ENCODE measurements around the gene KRTAP10-3. TPM values are rescaled to one million over a fixed set of nuclear protein-coding genes. Genes with fewer than 3 reads are reported as not detected.
"Not testable (repeated sequence)": the region's sequence is repeated elsewhere in the genome, so short reads cannot be mapped to it uniquely, and the experiment has no call there.

The KRTAP10-3 gene
- total RNA-seq, 8 experiments from 2014 or later = 0.23 to 1.1 (median 0.46) TPM; not detected in 3

DNA sequence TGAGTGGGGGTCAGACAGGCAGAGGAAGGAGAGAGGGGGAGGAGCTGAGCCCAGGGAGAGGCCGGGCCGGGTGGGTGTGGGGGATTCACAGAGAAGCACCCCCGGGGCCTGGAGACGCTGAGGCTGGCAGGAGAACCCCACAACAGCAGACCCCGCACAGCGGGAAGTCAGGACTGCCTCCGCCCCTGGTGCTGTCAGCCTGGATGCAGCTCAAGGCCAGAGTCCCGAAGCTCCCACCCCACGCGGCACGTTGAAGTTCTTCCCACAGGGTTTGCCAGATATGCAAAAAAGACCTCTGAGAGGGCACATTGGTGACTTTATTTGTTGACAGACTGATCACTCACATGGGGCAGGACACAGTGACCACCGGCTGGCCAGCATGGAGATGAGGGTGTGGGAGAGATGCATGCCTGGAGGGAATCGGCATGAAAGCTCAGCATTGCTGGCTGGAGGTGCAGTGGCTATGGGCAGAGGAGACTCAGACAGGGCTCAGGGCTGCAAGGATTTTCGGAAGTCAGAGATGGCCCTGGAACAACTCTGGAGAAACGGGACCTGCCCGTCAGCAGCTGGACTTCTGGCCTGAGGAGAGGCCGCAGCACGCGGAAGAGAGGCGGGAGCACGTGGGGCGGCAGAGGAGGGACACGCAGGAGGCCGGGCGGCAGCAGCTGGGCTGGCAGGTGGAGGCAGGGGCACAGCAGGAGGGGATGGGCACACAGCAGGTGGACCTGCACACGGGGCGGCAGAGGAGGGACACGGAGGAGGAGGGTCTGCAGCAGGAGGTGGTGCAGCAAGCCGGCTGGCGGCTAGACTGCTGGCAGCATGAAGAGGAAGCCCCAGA is 885 bp downstream of the KRTAP10-3 start:
- no peak overlapping the region for H3K4me3 ChIP-seq
- H3K4me1 ChIP-seq (replicated peaks in 1 of 2) = peaks cover 6 to 10% of the 10 kb centered on the region in 2 donors
- in situ Hi-C loops (cut with MboI; ENCODE audit: low pct_unique_long_range_greater_than_20kb in 2 of 9, low sequenced_read_pairs in 9 of 9, unreplicated experiment in 9 of 9) = no loop called here
- H3K27ac ChIP-seq = no peak overlapping the region
- peak in 6 of 8 experiments; percentile 18 to 94 (median 46) for ATAC-seq (replicated peaks in 6 of 8)
- WGBS, 10 experiments = 0 to 89% (median 83%) methylated on average over 1 to 7 of the region's 30 CpGs; no CpG with 5 or more reads in 7 of the 10 experiments

DNA sequence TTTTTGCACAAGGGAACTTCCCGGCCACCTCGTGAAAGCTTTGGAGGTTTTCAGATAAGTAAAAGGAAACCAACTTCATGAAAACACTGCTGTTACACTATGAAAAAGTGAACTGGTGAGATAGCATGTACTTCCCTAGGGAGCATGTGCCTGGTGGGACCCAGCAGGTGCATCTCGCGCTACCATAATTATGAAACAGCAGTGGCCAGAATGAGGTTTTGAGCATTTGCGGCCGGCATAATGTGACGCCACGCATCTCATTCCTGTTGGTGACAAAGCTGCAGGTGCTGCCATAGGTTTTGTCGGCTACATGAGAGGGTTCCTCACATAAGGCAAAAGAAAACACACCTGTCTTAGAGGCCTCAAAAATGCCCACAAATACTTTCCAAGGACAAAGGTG is 1.7 kb downstream of the KRTAP10-3 start:
- WGBS, 10 experiments = 17 to 100% (median 54%) methylated on average over 1 to 8 of the region's 9 CpGs; no CpG with 5 or more reads in 2 of the 10 experiments
- in situ Hi-C loops (cut with MboI; ENCODE audit: low pct_unique_long_range_greater_than_20kb in 2 of 9, low sequenced_read_pairs in 9 of 9, unreplicated experiment in 9 of 9) = no loop called here
- Histone ChIP-seq H3K4me3 (no peak overlapping the region), H3K4me1 (replicated peaks in 1 of 2) (peaks cover 10 to 13% of the 10 kb centered on the region in 2 donors), H3K27ac (no peak overlapping the region)
- ATAC-seq (replicated peaks in 6 of 8) = no peak

DNA sequence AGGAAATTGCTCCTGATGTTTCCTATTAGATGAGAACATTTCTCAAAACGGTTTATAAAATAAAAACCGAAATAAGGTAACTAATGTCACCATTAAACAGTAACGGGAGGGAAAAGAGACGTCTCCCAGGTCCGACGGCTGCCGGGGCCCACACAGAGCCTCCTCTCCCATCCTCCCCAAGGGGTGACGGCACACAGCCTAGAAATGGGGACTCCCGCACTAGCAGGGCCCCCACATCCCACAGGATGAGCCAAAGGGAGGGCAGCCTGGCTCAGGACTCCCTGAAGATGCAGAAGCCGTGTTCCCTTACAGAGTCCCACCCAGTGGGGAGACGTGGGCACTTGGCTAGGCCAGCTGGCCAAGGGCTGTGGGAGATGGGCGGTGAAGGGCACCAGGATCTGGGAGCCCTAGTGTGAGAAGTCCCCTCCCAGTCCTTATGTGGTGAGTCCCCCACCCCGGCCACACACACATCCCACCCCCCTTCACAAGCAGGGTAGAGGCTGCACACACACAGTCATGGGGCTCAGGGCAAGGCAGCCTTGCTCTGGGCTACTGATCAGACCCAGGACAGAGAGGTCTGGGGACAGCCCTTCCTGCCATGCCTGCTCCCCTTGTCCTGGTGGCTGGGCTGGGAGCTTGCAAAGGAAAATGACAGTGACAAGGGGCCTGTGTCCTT is 3.3 kb downstream of the KRTAP10-3 start:
- peaks cover 10 to 23% of the 10 kb centered on the region in 2 donors for H3K4me1 ChIP-seq (replicated peaks in 1 of 2)
- WGBS, 10 experiments = 0 to 100% (median 61%) methylated on average over 1 to 8 of the region's 13 CpGs; no CpG with 5 or more reads in 1 of the 10 experiments
- H3K4me3 ChIP-seq = no peak overlapping the region
- in situ Hi-C loops (cut with MboI; ENCODE audit: low pct_unique_long_range_greater_than_20kb in 2 of 9, low sequenced_read_pairs in 9 of 9, unreplicated experiment in 9 of 9) = no loop called here
- no peak overlapping the region for H3K27ac ChIP-seq
- ATAC-seq (replicated peaks in 6 of 8) = no peak

DNA sequence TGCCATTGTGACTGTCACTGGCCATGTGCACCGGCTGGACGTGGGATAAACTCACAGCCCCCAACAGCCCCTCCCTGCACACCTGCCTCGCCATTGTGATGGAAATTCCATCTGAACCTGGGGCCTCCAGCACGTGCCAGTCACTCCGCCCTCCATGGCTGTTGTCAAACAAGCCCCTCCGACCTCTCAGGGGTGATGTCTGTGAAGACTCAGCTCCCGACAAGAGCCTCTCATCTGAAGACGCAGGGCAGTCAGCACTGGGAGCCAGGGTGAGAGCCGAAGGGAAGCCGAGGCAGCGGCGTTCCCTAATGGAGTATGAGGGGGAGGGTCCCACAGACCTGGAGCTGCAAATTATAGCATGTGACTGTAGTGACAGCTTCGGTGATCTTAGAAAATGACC is 5.9 kb downstream of the KRTAP10-3 start:
- WGBS, 10 experiments = 58 to 82% (median 71%) methylated on average over 1 to 10 of the region's 13 CpGs; no CpG with 5 or more reads in 6 of the 10 experiments
- in situ Hi-C loops (cut with MboI; ENCODE audit: low pct_unique_long_range_greater_than_20kb in 2 of 9, low sequenced_read_pairs in 9 of 9, unreplicated experiment in 9 of 9) = no loop called here
- ATAC-seq (replicated peaks in 6 of 8) = no peak
- Histone ChIP-seq H3K4me1 (replicated peaks in 1 of 2) (peaks cover 20 to 46% of the 10 kb centered on the region in 2 donors), H3K27ac (no peak overlapping the region), H3K4me3 (no peak overlapping the region)

DNA sequence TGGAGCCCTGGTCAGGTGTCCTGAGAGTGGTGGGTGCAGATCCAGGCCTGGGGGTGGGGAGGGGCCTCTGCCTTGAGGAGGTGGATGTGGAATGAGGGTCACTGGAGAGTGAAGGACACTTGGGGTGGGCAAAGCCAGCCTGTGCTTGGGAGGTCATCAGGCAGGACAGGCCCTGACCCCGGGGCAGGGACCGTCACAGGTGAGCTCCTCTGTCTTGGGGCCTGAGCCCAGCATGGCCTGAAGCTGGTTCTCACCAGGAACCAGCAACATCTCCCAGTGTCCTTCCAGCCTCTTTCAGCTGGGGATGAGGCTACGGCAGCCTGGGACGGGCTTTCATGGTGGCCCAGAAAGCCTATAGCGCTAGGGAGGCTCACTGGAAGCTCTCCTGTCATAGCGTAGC is 6.5 kb downstream of the KRTAP10-3 start:
- Histone ChIP-seq H3K27ac (no peak overlapping the region), H3K4me3 (no peak overlapping the region), H3K4me1 (replicated peaks in 1 of 2) (peaks cover 15 to 45% of the 10 kb centered on the region in 2 donors)
- in situ Hi-C loops (cut with MboI; ENCODE audit: low pct_unique_long_range_greater_than_20kb in 2 of 9, low sequenced_read_pairs in 9 of 9, unreplicated experiment in 9 of 9) = no loop called here
- no peak for ATAC-seq (replicated peaks in 6 of 8)
- no CpG with 5 or more reads among the region's 6 CpGs for WGBS, 10 experiments

DNA sequence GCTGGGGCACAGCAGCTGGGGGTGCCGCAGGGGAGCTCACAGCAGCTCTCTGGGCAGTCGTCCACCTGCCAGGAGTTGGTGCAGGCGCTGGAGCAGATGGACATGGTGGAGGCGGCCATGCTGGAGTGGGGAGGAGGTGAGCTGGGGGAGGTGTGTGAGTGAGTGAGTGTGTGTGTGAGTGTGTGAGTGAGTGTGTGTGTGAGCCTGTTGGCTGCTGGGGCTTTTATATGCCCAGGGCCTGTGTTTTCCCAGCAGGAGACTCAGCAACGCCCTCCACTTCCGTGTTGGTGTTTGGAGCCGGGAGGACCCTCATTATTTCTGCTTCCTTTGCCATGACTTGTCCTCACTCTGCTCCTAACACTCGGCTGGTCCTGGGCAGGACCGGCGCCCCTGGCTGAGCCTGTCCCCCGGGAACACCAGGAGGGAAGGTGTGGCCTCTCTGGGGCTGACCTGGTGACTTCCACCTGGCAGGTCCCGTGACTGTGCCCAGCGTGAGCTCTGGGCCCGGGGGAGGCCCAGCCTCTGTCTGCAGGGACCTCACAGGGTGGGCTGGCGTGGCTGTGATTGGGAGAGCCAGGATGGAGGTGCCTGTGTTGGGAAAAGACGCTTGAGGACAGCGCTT is 7.1 kb downstream of the KRTAP10-3 start, which contains the start of gene KRTAP10-2:
Gene KRTAP10-2 (minus strand): TSS at position 166 of the 622 bp plus-strand sequence. CDS start 47 bp downstream, at position 119.
- Histone ChIP-seq H3K27ac (no peak within 1 kb of the TSS), H3K4me3 (no peak within 1 kb of the TSS), H3K4me1 (replicated peaks in 1 of 2) (peaks cover 12 to 45% of the 10 kb centered on the region in 2 donors)
- in situ Hi-C loops (cut with MboI; ENCODE audit: low pct_unique_long_range_greater_than_20kb in 2 of 9, low sequenced_read_pairs in 9 of 9, unreplicated experiment in 9 of 9) = no loop called here
- ATAC-seq (replicated peaks in 6 of 8) = peak in 6 of 8 experiments; percentile 11 to 64 (median 44)
- 15 to 80% (median 70%) methylated on average over 2 to 4 of the region's 17 CpGs; no CpG with 5 or more reads in 5 of the 10 experiments for WGBS, 10 experiments

DNA sequence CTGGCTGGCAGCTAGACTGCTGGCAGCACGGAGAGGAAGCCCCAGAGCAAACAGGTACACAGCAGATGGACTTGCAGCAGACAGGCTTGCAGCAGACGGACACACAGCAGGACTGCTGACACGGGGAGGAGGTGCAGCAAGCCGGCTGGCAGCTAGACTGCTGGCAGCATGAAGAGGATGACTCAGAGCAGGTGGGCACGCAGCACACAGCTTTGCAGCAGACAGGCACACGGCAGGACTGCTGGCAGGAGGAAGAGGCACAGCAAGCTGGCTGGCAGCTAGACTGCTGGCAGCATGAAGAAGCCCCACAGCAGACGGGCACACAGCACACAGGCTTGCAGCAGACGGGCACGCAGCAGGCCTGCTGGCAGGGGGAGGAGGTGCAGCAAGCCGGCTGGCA is 7.8 kb downstream of the KRTAP10-3 start:
- peaks cover 12 to 45% of the 10 kb centered on the region in 2 donors for H3K4me1 ChIP-seq (replicated peaks in 1 of 2)
- 80 to 93% methylated on average over 1 to 3 of the region's 10 CpGs; no CpG with 5 or more reads in 8 of the 10 experiments for WGBS, 10 experiments
- no peak overlapping the region for H3K27ac ChIP-seq
- H3K4me3 ChIP-seq = no peak overlapping the region
- in situ Hi-C loops (cut with MboI; ENCODE audit: low pct_unique_long_range_greater_than_20kb in 2 of 9, low sequenced_read_pairs in 9 of 9, unreplicated experiment in 9 of 9) = no loop called here
- no peak for ATAC-seq (replicated peaks in 6 of 8)

DNA sequence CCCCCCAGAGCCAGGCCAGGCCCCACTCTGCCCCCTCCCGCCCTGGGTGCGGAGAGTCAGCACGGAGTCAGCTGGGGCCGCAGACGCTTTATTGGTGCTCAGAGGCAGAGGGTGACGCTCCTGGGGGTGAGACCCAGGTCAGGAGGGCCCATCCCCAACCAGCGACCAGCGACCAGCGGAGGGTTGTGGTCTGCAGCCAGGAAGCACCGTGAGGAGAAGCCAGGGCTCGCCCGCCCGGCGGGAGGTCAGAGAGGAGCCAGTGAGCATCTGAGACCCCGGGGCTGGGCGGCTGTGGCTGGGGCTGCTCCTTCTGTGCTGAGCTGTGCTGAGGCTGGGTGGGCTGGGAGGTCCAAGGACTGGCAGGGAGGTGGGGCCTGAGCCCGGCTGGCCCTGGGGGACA is 8.3 kb downstream of the KRTAP10-3 start:
- 57% methylated on average over 1 of the region's 17 CpGs; no CpG with 5 or more reads in 9 of the 10 experiments for WGBS, 10 experiments
- H3K27ac ChIP-seq; in situ Hi-C loops (cut with MboI; ENCODE audit: low pct_unique_long_range_greater_than_20kb in 2 of 9, low sequenced_read_pairs in 9 of 9, unreplicated experiment in 9 of 9); H3K4me3 ChIP-seq: not testable (repeated sequence)
- peak in 5 of 8 experiments; percentile 12 to 55 (median 25) for ATAC-seq (replicated peaks in 6 of 8)
- peaks cover 12 to 45% of the 10 kb centered on the region in 2 donors for H3K4me1 ChIP-seq (replicated peaks in 1 of 2)

DNA sequence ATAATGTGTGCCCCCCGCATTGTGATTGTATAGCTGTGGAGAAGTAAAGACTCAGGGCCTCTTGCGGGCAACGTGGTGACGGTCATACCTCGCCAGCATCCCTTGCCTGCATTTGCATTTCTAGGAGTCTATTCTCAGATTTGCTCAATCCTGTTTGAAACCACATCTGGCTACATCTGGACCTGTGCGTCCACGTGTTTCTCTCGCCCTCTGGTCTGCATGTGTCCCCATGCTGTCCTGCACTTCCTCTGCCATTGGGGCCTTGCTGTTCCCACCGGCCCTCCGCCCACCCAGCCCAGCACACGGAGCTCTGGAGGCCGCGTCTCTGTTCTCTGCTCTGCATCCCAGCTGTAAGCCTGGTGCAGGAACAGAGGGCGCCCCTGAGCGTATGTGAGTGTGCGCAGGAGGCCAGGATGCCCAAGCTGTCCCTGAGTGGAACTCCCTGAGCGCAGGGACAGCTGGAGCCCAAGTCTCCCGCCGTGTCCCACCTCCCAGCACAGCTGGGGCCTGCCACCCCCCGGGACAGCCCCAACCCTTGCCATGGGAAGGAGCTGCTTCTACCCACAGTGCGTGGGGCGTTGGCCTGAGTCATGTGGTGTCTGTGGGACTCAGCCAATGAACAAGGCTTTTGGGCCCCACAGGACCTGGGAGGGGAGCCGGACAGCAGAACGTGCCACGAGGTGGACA is 8.9 kb downstream of the KRTAP10-3 start:
- in situ Hi-C loops (cut with MboI; ENCODE audit: low pct_unique_long_range_greater_than_20kb in 2 of 9, low sequenced_read_pairs in 9 of 9, unreplicated experiment in 9 of 9) = no loop called here
- Histone ChIP-seq H3K4me1 (replicated peaks in 1 of 2) (peaks cover 12 to 45% of the 10 kb centered on the region in 2 donors), H3K27ac (peak overlapping the region in 1 of 2 donors; percentile 3), H3K4me3 (no peak overlapping the region)
- WGBS, 10 experiments = 77 to 100% (median 90%) methylated on average over 1 to 6 of the region's 25 CpGs; no CpG with 5 or more reads in 3 of the 10 experiments
- ATAC-seq (replicated peaks in 6 of 8) = peak in 6 of 8 experiments; percentile 14 to 86 (median 30)

DNA sequence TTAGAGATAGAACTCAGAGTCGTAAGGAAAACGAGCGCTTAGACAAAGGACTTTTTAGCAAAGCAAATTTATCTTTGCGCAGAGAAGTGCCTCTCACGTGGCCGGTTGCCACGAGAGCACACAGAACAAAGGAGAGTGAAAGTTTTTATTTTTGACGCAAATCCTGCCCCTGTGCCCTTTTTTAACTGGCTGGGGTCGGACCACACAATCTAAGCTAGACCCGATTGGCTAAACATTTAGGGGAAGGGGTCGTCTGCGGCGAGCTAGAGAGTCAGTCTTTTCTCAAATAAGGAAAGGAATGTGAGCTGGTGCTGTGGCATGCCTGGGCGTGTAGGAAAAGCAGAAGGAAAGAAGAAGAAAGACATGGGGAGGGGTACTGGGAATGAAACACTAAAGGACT is 9.7 kb downstream of the KRTAP10-3 start:
- WGBS, 10 experiments = 19 to 70% (median 40%) methylated on average over 2 to 12 of the region's 14 CpGs; no CpG with 5 or more reads in 1 of the 10 experiments
- Histone ChIP-seq H3K4me1 (replicated peaks in 1 of 2) (peaks cover 12 to 45% of the 10 kb centered on the region in 2 donors), H3K4me3 (no peak overlapping the region), H3K27ac (peak overlapping the region; percentile 17 to 45)
- in situ Hi-C loops (cut with MboI; ENCODE audit: low pct_unique_long_range_greater_than_20kb in 2 of 9, low sequenced_read_pairs in 9 of 9, unreplicated experiment in 9 of 9) = no loop called here
- peak in 4 of 8 experiments; percentile 15 to 48 (median 24) for ATAC-seq (replicated peaks in 6 of 8)

DNA sequence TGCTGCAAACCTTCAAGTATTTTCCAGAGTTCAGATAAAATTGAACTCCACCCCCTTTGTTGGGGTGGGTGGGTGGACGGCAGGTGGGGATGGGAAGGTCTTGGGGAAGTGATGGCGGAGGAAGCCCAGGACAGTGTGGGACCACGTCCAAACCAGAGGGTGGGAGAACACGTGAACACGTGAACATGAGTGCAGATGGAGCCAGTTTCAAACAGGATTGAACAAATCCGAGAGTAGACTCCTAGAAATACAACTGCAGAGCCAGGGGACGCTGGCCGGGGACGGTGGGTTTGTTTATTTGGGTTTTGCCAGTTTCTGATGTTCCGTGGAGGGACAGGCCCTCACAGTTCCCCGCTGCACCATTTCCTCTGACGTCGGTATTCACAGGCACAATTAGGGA is 10.2 kb downstream of the KRTAP10-3 start:
- 17 to 93% (median 80%) methylated on average over 1 to 5 of the region's 13 CpGs; no CpG with 5 or more reads in 5 of the 10 experiments for WGBS, 10 experiments
- Histone ChIP-seq H3K4me1 (replicated peaks in 1 of 2) (peaks cover 12 to 45% of the 10 kb centered on the region in 2 donors), H3K4me3 (no peak overlapping the region), H3K27ac (peak overlapping the region in 1 of 2 donors; percentile 45)
- ATAC-seq (replicated peaks in 6 of 8) = no peak
- in situ Hi-C loops (cut with MboI; ENCODE audit: low pct_unique_long_range_greater_than_20kb in 2 of 9, low sequenced_read_pairs in 9 of 9, unreplicated experiment in 9 of 9) = no loop called here

DNA sequence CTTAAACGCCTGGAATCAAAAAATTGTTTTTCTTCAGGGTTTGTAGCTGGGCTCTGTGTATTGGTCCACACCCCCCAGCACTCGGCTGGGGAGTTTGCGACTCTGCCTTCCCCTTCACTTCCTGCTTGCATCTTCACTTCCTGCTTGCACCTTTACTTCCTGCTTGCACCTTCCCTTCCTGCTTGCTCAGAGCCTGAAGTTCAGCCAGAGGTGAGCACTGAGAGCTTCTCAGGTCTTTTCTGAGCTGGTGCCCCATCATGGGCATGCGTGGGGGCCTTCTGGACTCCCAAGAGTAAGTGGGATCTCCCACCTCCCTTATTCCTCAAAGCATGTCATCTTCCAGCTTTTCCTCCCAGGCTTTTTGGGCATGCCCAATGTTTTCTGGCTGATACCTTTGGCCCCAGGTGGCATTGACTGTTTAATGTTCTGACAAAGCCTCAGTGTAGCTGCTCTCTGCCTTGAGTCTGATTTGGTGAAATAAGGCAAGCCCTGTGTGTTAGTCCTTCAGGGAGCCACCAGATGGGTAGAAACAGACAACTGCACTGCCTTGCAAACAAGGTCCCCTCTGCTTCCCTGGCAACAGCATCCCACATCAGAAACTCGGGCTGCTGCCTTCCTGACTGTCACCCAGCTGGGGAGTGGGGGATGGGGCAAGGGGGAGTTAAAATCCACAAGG is 10.8 kb downstream of the KRTAP10-3 start:
- in situ Hi-C loops (cut with MboI; ENCODE audit: low pct_unique_long_range_greater_than_20kb in 2 of 9, low sequenced_read_pairs in 9 of 9, unreplicated experiment in 9 of 9) = no loop called here
- 0 to 100% (median 67%) methylated on average over 1 to 3 of the region's 5 CpGs; no CpG with 5 or more reads in 3 of the 10 experiments for whole genome bisulfite sequencing, 10 experiments
- Histone ChIP-seq H3K27ac (no peak overlapping the region), H3K4me3 (no peak overlapping the region), H3K4me1 (replicated peaks in 1 of 2) (peaks cover 12 to 45% of the 10 kb centered on the region in 2 donors)
- peak in 4 of 8 experiments; percentile 27 to 70 (median 30) for ATAC-seq (replicated peaks in 6 of 8)

Measured in motor neuron (in vitro differentiated cells).